M059J (cell line): Measurements from ENCODE around the gene DPP6. TPM values are rescaled to one million over a fixed set of nuclear protein-coding genes. Genes with fewer than 3 reads are reported as not detected.
"Not testable (repeated sequence)": the region's sequence is repeated elsewhere in the genome, so short reads cannot be mapped to it uniquely, and the experiment has no call there.

Experiments used
- DNase-seq: peaks from one replicate; pipeline ENCODE4 v3.0.0-alpha.2; 2012; ENCODE audit warnings: low read depth
- total RNA-seq: library from RNA; depleted of rRNA; stranded (reverse); fragments of >200 nt; shearing (Covaris generic); gene quantifications from 2 replicates; pipeline ENCODE4 v1.2.3, GENCODE V29; 2014

Gene DPP6
- total RNA-seq, 1 experiment from 2014 or later, result not detected

GRCh38 chr7:154072395-154073181, 20.4 kb downstream of the DPP6 start:
- DNase-seq, result not testable (repeated sequence)

GRCh38 chr7:154078523-154078922, 26.3 kb downstream of the DPP6 start:
- DNase-seq, result not testable (repeated sequence)

GRCh38 chr7:154080249-154080648, 28.1 kb downstream of the DPP6 start:
- not testable (repeated sequence) for DNase-seq

GRCh38 chr7:154087037-154087725, 35.0 kb downstream of the DPP6 start:
- not testable (repeated sequence) for DNase-seq

GRCh38 chr7:154092093-154092492, 39.9 kb downstream of the DPP6 start:
- not testable (repeated sequence) for DNase-seq

- not testable (repeated sequence) for DNase-seq
Observed at GRCh38 chr7:154095201-154095600, 43.0 kb downstream of the DPP6 start.

- DNase-seq, result not testable (repeated sequence)
Observed at GRCh38 chr7:154105063-154105462, 52.9 kb downstream of the DPP6 start.

GRCh38 chr7:154109615-154110014, 57.4 kb downstream of the DPP6 start:
- not testable (repeated sequence) for DNase-seq

- DNase-seq, result not testable (repeated sequence)
Observed at GRCh38 chr7:154113732-154114351, 61.6 kb downstream of the DPP6 start.

GRCh38 chr7:154117411-154118390, 65.5 kb downstream of the DPP6 start:
- not testable (repeated sequence) for DNase-seq

- not testable (repeated sequence) for DNase-seq
Observed at GRCh38 chr7:154120825-154121224, 68.6 kb downstream of the DPP6 start.

GRCh38 chr7:154122720-154123119, 70.5 kb downstream of the DPP6 start:
- DNase-seq, result not testable (repeated sequence)

- DNase-seq, result not testable (repeated sequence)
Observed at GRCh38 chr7:154123397-154123796, 71.2 kb downstream of the DPP6 start.

- not testable (repeated sequence) for DNase-seq
Observed at GRCh38 chr7:154129142-154129541, 76.9 kb downstream of the DPP6 start.

- not testable (repeated sequence) for DNase-seq
Observed at GRCh38 chr7:154132617-154133016, 80.4 kb downstream of the DPP6 start.

GRCh38 chr7:154133703-154134277, 81.6 kb downstream of the DPP6 start:
- not testable (repeated sequence) for DNase-seq

- DNase-seq, result not testable (repeated sequence)
Observed at GRCh38 chr7:154134698-154135097, 82.5 kb downstream of the DPP6 start.

- not testable (repeated sequence) for DNase-seq
Observed at GRCh38 chr7:154135646-154136045, 83.4 kb downstream of the DPP6 start.

GRCh38 chr7:154145922-154146706, 93.9 kb downstream of the DPP6 start:
- not testable (repeated sequence) for DNase-seq

GRCh38 chr7:154146707-154147038, 94.5 kb downstream of the DPP6 start:
- DNase-seq, result not testable (repeated sequence)
